GM18511 (cell line): ENCODE measurements around the gene NOXA1.
"Not testable (repeated sequence)": the region's sequence is repeated elsewhere in the genome, so short reads cannot be mapped to it uniquely, and the experiment has no call there.

Experiments used
- ATAC-seq: cut with Tn5 transposase; IDR thresholded peaks from one replicate; pipeline ENCODE4 v1.9.1; 2021; ENCODE audit warnings: mild to moderate bottlenecking, moderate library complexity; ENCODE audit not compliant: unreplicated experiment

The NOXA1 gene

DNA sequence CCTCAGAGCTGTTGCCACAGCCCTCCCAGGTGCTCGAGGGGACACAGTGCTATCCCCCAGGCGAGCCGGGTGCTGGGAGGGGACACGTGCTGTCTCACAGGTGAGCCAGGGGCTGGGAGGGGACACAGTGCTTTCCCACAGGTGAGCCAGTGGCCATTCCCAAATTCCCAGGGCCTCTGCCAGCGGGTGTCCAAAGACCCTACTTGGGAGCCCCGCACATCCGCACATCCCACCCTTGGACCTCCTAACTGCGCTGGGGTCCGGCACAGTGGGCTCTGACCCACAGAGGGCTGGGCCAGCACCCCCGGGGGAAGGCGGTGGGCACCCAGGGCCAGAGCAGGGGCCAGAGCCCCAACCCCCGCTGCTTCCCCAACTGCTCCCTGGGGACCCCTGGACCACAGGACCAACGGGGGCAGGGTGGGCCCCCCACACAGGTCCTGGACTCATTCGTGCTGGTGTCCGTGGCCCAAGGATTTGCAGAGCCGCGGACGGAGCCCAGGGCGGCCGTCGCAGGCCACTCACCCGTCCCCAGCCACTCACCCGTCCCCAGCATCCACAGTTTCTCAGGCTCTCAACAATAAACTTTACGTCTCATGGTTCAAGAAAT is 18.1 kb upstream of the NOXA1 start:
- no peak for ATAC-seq

DNA sequence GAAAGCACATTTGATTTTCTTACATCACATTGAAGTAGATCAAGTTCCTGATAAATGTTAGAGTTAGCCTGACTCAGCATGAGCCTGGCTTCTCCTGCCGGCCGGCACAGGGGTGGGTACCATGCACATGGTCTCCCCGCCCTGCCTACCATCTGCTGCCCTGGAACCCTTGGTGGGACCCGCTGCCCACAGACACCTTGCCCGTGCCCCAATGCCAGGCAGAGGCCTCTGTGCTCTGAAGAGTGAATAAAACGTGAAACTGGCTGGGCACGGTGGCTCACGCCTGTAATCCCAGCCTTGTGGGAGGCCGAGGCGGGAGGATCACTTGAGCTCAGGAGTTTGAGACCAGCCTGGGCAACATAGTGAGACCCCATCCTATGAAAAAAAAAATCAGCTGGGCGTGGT is 17.5 kb upstream of the NOXA1 start:
- ATAC-seq, result no peak

DNA sequence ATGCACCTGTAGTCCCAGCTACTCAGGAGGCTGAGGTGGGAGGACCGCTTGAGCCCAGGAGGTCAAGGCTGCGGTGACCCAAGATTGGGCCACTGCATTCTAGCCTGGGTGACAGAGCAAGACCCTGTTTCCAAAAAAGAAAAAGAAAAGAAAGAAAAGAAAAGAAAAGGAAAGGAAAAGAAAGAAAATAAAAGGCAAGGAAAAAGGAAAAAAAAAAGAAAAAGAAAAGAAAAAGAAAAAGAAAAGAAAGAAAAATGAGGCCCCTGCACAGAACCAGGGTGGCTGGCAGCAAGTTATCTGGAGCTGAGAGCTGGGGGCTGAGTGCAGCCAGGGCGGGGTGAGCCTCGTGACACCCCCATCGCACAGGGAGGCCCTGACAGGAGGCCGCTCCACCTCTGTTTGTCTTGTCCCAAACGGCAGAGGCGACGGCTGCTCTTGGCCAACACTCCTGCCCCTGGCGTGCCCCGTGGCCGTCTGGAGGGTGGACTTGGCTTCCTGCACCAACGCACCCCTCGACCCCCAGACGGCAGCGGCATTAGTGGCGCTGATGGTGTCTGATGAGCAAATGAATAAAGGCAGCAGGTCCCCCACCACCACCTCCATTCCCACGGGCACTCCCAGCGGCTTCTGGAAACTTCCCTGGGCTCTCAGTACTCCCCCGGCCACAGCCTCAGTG is 17.0 kb upstream of the NOXA1 start:
- ATAC-seq, result no peak

DNA sequence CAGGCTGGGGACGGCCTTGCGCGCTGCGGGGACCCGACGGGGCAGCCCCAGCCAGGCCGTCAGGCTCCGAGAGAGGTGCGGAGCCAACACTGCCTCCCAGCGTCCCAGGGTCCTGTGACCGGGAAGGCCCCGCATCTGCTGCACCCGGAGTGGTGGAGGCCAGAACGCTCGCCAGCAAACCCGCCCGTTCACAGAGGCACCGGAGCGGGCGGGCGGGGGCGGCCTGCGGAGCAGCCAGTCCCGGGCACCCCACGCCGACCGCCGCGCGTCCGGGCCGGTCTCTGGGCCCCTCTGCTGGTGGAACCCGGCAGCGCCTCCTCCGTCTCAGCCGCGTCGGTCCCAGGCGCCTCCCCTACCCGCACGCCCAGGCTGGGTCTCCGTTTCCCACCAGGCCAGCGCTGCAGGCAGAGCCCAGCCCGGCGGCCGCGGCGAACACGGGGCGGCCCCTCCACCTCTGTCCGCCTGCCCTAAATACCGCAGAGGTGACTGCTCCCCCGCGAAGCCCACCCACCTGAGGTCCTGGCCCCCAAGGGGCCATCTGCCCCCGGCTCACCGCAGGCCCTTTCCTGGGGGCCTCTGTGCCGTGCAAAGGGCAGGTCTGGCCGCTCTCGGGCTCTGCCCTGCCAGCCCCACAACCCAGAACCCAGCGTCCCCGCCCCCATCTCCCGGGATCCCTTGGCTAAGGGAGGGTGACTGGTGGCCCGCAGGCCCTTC is 16.2 kb upstream of the NOXA1 start:
- ATAC-seq, result no peak

DNA sequence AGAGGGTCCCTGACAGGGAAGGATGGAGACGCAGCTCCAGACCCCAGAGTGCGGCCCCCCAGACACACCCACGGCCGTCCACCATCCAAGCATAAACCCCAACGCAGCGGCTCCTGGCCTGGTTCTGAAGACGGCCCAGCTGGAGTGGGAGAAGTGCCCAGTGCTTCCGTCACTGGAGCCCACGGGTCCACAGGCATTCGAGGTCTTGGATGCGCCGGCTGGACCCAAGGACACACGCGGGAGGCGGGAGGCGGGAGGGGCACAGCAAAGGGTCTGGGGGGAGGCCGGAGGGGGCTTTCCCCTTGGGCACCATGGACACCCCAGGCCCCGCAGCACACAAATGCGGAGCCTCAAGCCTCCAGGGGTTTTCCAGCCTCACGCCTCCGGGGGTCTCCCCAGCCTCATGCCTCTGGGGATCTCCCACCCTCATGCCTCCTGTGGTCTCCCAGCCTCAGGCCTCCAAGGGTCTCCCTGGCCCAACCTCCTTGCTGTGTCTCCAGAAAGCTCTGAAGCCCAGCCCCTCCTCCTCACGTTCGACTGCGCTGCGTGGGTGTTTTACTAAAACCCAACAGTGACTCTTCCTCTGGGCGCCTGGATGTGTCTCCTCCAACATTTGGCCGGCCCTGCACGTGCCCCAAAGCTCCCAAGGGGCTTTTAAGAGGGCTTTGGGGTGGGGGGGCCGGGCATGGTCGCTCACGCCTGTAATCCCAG is 15.4 kb upstream of the NOXA1 start:
- no peak for ATAC-seq

DNA sequence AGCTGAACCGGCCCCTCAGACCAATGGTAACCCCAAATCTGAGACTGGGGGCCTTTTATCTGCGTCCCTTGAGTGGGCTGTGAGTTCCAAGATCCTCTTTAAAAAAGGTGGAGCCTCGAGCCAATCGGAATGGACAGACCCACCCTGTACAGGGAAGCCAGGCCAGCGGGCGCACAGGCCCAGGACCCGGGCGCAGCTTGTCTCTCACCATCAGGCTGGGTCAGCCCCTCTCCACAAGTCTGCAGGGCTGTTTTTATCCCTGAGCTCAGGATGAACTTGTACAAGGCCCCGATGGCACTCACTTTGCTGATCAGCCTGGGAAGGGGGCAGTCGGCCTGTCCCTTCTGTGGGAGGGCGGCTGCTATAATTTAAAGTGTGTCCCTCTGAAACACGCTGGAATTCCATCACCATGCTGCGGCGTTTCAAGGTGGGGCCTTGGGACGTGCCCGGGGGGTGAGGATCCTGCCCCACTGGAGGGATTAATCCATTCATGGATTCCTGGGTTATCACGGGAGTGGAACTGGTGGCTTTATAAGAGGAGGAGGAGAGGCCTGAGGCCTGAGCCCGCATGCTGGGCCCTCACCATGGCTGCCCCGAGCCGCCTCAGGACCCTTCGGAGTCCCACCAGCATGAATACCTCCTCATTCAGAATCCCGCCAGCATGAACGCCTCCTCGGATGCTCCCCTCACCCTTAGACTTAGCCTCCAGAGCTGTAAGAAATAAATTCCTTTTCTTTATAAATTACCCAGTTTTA is 14.4 kb upstream of the NOXA1 start:
- ATAC-seq, result no peak

DNA sequence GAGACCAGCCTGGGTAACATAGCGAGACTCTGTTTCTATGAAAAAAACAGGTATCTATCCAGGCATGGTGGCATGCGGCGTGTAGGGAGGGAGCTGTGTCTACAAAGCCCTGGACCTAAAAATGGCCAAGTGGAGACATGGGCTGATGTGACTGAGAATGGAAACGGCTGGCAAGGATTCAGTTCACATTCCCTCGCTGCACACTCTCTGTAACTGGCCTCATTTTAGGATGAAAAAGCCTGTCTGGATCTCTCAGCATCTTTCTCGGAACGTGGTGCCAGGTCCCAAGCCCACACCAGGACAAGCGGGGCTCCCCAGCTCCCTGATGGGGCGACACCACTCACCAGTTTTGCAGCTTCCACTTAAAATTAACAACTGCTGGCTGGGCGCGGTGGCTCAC is 13.7 kb upstream of the NOXA1 start:
- ATAC-seq, result no peak

DNA sequence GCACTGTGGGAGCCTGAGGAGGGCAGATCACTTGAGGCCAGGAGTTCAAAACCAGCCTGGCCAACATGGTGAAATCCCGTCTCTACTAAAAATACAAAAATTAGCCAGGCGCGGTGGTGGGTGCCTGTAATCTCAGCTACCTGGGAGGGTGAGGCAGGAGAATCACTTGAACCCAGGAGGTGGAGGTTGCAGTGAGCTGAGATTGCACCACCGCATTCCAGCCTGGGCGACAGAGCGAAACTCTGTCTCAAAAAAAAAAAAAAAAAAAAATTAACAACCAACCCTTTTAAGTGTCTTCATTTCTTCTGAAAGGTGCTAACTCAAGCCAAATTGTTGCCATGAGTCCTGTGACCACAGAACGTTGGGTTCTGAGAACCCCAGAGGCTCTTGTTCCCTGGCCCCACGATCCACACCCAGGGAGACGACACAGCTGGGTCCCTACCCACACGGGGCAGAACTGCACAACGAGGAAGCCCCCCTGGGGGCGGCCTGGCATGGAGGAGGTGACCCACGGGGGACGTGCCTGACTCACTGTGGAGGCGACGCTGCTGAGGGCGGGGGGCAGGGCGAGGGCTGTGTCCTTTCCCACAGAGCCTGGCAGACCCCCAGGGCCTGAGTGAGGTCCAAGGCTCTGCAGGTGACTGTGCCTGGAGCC is 12.8 kb upstream of the NOXA1 start:
- not testable (repeated sequence) for ATAC-seq

DNA sequence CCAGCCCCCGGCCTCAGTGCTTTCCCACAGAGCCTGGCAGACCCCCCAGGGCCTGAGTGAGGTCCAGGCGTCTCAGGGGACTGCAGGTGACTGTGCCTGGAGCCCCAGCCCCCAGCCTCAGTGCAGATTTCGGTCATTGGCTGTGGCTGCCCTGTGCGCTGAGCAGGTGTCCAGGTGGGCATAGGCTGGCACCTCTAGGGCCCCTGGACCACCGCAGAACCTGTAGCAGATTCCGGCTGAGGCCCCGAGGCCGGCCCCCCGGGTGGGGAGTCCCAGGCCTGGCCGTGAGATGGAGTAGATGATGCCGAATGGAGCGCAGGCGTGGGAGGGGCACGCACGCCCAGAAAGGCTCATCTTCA is 12.3 kb upstream of the NOXA1 start:
- no peak for ATAC-seq

DNA sequence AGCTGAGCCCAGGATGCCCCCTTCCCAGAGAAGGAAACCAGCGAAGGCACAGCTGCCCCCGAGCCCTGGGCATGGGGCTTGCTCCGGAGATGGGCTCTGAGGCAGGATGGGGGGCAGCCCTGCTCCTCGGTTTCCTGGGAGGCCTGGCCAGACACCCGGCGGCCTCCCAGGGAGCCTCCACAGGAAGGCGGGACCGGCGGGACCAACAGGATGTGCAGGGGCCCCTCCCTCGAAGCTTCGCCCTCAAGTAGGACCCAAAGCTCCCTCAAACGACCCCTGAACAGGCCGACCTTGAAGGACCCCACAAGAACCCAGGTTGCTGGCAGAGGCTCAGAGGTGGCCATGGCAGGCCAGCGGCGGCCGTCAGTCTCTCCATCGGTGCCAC is 11.9 kb upstream of the NOXA1 start:
- no peak for ATAC-seq

DNA sequence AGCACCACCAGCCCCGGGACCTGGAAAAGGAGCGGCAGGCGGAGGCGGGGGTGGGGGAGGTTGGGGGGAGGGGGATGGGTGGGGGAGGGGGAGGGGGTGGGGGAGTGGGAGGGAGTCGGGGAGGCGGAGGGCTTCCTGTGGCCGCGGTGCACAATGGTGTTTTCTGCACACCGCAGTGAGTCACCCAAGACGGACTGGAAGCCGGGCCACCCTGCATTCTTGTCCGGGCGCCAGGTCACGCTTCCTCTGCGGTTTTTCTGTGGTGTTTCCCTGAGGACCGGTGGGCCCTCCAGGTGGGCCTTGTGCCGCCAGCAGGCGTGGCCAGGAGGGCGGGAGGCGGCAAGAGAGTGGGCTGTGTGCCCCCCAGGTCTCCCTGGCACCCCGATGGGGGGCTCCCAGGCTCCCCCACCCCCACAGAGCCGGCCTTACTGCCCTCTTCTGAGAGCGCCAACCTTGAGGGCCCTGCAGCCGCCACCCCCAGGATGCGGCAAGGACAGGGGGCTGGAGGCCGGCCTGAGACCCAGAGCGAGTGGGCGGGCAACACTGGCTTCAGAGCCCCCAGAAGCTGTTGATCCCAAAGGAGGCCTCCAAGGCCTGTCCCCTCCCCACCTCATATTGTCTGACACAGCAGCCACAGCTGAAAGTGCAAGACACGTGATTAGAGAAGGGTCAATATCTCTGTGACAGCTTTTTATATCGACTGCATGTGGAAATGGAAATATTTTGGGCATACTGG is 11.4 kb upstream of the NOXA1 start:
- peak; percentile 47 for ATAC-seq

DNA sequence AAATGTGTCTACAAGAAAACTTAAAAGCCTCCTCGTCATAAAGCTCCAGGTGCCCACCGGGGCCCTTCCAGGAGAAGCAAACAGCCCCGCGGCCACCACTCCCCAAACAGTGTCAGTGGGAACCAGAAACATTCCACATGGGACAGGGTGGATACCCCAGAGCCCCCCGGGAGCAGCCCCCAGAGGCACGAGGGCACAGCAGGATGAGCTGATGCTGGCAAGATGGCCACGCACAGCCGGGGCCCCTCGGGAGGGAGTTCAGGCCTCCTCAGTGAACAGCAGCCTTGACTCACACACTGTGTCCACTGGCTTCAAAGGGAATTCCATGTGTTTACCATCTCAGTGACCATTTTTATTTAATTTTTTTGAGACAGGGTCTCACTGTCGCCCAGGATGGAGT is 10.8 kb upstream of the NOXA1 start:
- no peak for ATAC-seq

DNA sequence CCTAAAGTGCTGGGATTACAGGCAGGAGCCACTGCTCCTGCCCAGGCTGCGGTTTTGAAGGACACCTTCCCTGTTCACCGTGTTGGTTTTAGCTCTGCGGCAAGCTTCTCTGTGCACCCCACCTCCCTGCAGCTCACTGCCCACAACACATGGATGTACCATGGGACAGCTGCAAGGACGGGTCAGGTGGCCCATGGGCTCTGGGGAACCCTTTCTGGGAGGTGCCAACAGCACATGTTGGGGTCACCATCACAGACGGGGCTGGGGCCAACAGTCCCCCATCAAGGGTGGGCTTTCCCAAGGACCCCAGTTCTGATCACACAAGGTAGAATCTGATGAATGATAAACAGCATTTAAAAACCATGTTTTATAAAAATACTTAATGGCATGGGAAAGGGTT is 7.7 kb upstream of the NOXA1 start:
- no peak for ATAC-seq

DNA sequence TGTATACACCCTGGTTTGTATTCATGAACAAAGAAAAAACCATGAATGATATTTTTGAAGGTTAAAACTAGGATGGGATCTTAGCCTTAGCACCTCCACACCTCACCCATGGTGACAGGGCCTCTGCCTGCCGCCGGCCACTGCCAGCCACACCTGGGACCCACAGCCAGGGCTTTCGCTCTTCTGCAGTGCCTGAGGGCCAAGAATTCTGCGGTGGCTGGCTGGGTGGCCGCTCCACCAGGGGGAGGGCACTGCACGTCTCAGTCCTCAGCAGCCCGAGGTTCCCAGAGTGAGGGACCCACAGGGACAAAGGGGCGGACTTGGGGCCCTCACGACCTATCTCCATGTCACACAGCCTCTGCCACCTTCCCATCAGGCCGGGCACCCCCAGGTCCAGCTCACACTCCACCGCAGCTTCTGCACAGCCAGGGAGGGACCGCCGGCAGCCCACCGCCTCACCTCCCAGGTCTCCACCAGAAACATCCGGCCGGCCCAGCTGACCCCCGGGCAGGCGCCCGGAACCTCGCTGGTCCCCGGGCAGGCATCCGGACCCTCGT is 7.1 kb upstream of the NOXA1 start:
- no peak for ATAC-seq

DNA sequence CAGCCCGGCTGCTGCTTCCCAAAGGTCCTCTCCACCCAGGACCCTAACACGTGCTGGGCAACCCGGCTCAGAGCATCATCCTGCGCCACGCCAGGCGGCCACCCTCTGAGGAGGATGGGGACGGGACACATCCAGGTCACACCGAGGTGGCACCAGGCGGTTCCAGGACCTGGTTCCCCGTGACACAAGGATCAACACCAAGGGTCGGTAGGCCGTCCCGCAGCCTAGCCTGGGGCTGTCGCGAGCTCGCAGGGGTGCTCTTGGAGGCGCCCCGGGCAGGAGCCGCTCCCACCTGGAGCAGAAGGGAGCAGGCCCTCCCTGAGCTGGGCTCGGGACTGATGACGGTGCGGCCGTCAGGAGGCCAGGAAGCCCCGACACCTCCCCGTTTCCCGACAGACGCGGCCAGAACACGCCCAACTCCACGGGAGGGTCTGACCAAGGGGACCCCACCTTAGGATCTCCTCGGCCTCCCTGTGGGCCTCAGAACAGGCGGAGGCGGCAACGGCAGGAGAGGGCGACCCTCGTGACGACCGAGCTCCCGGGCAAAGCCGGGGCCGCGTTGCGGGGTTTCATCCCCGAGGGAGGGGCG is 6.5 kb upstream of the NOXA1 start:
- no peak for ATAC-seq

DNA sequence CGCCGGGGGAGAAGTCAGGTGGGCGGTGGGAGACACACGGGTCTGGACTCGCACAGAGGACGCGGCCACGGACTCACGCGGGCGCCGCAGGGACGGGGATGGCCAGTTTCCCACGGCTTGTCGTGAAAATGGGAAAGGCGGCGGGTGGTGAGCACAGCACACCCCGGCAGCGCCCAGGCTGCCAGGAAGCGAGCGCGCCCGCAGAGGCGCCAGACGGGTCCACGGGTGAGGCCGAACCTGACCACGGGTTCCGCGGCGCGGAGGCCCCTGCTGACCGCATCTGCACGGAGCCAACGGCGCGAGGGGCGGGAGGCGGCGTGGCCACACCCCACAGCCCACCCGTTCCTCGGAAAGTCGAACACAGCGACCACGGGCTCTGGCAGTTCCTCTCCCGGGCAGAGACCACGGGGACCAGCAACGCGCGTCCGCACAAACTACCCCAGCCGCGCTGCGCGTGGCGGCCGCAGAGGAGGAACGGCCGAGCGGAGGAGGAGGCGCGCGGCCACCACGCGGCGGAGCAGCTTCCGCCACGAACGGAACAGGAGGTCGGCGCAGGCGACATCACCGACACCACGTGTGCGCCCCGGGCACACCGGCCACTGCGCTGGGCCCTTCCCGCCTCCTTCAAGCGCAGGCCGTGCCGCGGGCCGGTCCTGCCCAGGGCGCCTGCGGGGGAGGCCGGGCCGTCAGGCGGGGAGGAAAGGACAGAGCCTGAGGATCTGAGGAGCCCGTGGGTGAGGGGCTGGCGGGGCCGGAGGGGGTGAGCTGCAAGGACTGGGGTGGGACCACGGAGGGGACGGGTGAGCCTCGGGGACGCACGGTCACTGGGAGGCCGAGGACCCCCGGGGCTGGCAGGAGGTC is 5.8 kb upstream of the NOXA1 start:
- no peak for ATAC-seq

DNA sequence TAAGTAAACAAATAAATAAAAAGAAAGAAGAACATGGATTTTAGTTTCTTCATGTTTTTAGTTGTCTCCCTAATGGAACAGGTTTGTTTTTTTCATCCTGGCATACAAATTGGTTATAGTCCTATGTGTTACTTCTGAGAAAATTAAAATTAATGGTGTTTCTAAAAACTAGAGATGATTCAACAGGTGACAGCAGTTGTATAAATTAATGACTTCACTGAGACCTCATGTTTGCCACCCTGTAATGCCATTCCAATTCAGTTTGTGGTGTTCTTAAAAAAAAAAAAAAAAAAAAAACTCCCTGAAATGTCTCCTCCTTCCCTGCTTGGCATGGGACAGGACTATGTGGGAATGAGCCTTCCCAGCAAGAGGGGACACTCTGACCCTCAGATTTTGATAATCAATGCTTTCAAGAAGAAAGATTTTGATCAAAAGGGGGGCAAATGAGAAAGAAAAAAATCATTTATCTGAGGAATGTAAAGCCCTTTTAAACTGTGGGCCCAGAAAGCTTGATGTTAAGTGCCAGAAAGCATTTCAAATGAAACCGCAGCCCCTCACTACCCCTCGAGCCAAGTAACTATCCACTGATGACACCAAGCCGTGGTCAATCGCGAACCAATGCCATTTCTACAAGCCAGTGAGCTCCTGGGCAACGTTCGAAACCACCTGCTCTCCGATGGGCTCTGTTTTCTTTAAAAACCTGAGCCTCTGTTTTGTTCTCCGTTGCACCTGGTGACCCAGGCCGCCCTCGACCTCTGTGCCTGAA is 1.2 kb upstream of the NOXA1 start:
- ATAC-seq, result no peak
